KOPT-K1 (cell line): ENCODE measurements around the gene CAPN5.

Experiments
- H3K27ac ChIP-seq: fragments of 200-600 bp; sonication (generic); 2 replicates; pipeline ENCODE4 v1.5.1; 2016; ENCODE audit warnings: antibody characterized with exemption, mild to moderate bottlenecking, low read depth, low read length; ENCODE audit not compliant: poor library complexity, severe bottlenecking
- H3K36me3 ChIP-seq: fragments of 200-600 bp; sonication (generic); 2 replicates; pipeline ENCODE4 v1.5.1; 2017; ENCODE audit warnings: antibody characterized with exemption, mild to moderate bottlenecking, low read length, moderate library complexity; ENCODE audit not compliant: insufficient read depth
- H3K9me3 ChIP-seq: fragments of 200-600 bp; sonication (generic); 2 replicates; pipeline ENCODE4 v1.5.1; 2017; ENCODE audit warnings: antibody characterized with exemption, low read length, mild to moderate bottlenecking; ENCODE audit not compliant: insufficient read depth, poor library complexity, severe bottlenecking

CAPN5 gene

DNA sequence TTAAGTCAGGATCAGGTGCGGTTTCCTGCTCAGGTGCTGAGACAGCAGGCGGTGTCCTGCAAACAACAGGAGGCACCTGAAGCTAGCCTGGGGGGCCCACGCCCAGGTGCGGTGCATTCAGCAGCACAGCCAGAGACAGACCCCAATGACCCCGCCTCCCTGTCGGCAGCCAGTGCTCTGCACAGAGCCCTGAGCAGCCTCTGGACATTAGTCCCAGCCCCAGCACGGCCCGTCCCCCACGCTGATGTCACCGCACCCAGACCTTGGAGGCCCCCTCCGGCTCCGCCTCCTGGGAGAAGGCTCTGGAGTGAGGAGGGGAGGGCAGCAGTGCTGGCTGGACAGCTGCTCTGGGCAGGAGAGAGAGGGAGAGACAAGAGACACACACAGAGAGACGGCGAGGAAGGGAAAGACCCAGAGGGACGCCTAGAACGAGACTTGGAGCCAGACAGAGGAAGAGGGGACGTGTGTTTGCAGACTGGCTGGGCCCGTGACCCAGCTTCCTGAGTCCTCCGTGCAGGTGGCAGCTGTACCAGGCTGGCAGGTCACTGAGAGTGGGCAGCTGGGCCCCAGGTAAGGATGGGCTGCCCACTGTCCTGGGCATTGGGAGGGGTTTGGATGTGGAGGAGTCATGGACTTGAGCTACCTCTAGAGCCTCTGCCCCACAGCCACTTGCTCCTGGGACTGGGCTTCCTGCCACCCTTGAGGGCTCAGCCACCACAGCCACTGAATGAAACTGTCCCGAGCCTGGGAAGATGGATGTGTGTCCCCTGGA, 61.3 kb downstream of the CAPN5 start, which contains the start of gene MYO7A:
MYO7A (plus strand) TSS at position 327 of the 772 bp plus-strand sequence. CDS start 2,389 bp downstream, outside the sequence.
- H3K36me3 ChIP-seq: no peaks in the 10 kb centered on the region
- no peaks in the 10 kb centered on the region for H3K9me3 ChIP-seq
- no peak within 1 kb of the TSS for H3K27ac ChIP-seq

DNA sequence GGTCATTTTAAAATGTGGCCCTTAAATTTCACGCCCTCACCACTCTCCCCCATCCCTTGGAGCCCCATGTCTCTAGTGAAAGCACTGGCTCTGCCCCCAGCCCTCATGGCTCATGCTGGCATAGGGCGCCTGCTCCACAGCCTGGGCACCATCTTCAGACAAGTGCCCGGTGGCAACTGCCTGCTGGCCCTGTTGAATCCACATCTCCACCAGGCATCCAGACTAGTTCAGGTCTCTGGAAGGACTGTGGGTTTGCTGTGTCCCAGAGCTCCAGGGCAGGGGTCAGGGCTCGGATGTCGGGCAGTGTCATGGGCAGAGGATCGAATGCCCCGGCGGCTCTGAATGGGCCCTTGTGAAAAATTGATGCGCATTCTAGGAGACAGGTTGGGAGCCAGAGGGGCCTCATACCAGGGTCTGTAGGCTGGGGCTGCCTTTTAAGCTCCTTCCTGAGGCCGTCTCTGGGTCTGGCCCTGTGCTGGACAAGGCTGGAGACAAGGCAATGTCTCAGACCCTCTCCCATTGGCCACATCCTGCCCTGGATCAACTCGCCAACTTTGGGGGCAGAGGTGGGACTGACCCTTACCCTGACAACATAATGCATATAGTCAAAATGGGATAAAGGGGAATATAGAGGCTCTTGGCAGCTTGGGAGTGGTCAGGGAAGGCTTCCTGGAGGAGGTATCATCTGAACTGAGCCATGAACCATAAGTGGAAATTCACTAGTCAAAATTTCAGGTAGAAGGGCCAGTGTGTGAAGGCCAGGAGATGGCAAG, 62.5 kb downstream of the CAPN5 start:
- H3K36me3 ChIP-seq: no peaks in the 10 kb centered on the region
- no peak overlapping the region for H3K27ac ChIP-seq
- no peaks in the 10 kb centered on the region for H3K9me3 ChIP-seq

DNA sequence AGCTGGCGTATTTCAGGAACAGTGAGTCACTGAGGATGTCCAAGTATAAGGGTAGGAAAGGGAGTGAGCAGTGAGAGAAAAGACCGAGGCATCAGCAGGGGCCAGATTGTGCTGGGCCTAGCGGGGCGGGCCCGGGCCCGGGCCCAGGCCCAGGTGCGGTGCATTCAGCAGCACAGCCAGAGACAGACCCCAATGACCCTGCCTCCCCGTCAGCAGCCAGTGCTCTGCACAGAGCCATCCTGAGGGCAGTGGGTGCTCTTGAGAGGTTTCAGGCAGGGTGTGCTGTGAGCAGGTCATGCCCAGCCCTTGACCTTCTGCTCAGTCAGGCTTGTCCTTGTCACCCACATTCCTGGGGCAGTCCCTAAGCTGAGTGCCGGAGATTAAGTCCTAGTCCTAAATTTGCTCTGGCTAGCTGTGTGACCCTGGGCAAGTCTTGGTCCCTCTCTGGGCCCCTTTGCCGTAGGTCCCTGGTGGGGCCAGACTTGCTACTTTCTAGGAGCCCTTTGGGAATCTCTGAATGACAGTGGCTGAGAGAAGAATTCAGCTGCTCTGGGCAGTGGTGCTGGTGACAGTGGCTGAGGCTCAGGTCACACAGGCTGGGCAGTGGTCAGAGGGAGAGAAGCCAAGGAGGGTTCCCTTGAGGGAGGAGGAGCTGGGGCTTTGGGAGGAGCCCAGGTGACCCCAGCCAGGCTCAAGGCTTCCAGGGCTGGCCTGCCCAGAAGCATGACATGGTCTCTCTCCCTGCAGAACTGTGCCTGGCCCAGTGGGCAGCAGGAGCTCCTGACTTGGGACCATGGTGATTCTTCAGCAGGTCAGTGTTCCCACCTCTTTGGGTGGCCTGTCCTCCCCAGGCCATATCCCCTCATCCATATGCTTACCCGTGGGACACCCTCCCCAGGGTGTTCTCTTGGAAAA, 63.3 kb downstream of the CAPN5 start:
- no peaks in the 10 kb centered on the region for H3K36me3 ChIP-seq
- no peaks in the 10 kb centered on the region for H3K9me3 ChIP-seq
- no peak overlapping the region for H3K27ac ChIP-seq

DNA sequence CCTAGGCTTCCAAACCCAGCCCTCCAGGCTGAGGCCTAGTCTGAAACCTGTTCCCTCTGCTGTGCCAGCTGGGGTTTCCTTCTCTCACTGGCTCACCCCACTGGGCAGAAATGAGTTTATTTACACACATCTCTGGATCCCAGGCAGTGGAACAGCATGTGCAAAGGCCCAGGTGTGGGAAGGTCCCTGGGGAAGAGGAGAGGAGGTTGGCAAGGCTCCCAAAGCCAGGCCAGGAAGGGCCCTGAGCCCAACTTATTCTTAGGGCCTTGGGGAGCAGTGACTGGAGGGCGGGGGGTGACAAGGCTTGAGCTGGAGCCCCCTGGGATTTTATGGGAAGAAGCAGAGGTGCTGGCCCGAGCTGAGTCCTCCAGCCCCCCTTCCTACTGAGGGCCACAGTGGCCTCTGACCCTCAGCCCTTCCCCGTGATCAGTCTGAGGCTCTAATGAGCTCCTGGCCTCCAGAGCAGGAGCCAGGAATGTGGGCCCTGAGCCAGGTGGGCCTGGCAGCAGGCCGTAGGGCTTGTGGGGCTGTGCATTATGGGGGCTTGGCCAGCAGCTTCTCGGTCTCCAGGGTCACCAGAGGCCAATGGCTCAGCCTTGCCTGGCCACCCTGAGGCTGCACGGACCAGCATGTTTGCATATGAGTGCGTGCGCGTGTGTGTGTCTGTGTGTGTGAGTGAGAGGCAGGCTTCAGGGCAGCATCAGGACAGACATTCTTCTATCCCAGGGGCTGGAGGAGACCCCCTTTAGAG, 64.2 kb downstream of the CAPN5 start:
- H3K9me3 ChIP-seq: no peaks in the 10 kb centered on the region
- no peak overlapping the region for H3K27ac ChIP-seq

DNA sequence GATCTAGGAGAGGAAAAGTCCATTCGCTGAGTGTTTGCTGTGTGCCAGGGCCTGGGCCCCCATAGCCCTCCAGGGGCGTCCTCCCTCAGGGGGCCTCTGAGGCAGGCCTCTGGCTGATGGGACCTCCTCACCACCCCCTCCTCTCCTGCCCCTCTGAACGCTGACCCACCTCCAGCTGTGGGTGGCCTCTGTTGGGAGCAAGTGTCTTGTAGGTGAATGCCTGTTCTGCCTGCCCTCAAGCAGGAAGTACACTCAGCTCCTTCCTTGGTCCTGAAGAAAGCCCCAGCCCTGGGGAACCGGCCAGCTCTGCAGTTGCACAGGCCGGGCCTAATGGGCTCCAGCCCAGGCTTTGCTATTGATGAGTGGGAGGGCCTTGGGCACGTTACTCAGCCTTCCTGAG, 64.8 kb downstream of the CAPN5 start:
- no peak overlapping the region for H3K27ac ChIP-seq
- no peaks in the 10 kb centered on the region for H3K9me3 ChIP-seq
- H3K36me3 ChIP-seq: no peaks in the 10 kb centered on the region

More for the DNA sequence above, 64.2 kb downstream of the CAPN5 start:
- H3K36me3 ChIP-seq: no peaks in the 10 kb centered on the region

DNA sequence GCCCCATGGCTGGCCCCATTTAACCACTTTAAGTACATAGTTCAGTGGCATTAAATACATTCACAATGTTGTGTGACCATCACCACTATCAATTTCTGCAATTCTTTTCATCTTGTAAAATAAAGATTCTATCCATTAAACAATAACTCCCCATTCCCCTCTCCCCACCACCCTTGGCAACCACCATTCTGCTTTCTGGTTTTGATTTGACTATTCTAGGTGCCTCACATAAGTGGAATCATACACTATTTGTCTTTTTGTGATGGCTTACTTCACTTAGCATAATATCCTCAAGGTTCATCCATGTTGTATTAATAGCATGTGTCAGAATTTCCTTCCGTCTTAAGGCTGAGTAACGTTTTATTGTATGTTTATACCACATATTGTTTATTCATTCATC, 68.3 kb downstream of the CAPN5 start:
- no peaks in the 10 kb centered on the region for H3K36me3 ChIP-seq
- no peaks in the 10 kb centered on the region for H3K9me3 ChIP-seq

DNA sequence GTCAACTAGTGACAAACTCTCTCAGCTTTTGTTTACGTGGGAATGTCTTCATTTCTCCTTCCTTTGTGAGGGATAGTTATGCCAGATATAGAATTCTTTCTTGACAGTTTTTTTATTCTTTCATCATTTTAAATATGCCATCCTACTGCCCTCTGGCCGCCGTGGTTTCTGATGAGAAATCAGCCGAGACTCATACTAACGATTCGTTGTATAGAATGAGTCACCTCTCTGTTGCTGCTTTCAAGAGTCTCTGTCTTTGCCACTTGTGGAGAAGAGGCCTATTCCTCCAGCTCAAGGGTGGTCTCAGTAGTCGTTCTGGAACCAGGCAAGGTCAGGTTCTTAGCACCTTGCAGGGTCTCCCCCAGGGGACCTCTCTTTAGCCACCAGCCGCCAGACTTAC, 69.3 kb downstream of the CAPN5 start:
- no peaks in the 10 kb centered on the region for H3K36me3 ChIP-seq
- no peaks in the 10 kb centered on the region for H3K9me3 ChIP-seq
- H3K27ac ChIP-seq: no peak overlapping the region

More for the DNA sequence above, 68.3 kb downstream of the CAPN5 start:
- H3K27ac ChIP-seq: no peak overlapping the region

DNA sequence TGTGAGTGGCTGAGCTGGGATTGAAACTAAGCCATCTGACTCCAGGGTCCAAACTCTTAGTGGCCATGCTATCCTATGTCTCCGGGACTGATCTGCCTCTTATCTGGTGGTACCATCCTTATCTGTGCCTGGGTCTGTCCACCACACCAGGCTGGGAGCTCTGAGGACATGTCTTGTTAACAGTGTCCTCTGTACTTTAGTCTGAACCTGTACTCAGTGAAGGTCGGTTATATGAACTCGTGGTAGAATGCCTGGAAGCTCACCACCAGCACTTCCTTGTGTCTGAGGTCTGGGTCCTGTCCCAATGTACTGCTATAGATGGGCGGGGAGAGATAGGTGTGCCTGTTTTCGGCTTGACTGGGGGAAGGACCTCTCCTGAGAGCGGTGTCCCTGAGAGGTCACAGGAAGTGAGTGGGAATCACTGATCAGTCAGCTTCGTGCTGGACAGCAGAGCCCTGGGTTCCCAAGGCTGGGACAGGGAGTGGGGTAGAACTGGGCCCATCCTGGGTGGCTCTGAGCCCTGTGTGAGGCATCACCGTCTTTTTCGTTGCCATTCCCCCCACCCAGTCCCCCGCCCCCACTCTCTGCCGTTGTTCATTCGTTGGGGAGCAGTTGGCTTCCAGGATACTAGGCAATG, 70.1 kb downstream of the CAPN5 start:
- no peaks in the 10 kb centered on the region for H3K9me3 ChIP-seq
- no peaks in the 10 kb centered on the region for H3K36me3 ChIP-seq
- H3K27ac ChIP-seq: no peak overlapping the region

DNA sequence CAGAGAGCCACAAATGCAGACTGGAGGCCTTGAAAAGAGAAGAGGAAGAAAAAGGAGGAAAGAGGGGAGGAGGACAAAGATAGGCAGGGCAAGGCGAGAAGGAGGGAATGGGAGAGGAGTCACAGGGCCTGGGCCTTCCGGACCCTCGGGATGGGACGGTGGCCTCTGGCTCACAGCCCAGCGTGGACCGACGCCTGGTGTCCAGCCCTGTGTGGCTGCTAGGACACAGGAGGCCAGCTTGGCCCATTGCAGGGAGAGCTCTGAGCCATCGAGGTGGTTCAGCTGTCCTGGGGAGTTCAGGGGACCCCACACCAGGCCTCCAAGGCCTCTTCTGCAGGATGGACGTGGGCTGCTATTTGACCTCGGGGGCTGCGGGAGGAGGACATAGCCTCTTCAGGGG, 70.7 kb downstream of the CAPN5 start:
- H3K27ac ChIP-seq: no peak overlapping the region
- no peaks in the 10 kb centered on the region for H3K36me3 ChIP-seq
- no peaks in the 10 kb centered on the region for H3K9me3 ChIP-seq

DNA sequence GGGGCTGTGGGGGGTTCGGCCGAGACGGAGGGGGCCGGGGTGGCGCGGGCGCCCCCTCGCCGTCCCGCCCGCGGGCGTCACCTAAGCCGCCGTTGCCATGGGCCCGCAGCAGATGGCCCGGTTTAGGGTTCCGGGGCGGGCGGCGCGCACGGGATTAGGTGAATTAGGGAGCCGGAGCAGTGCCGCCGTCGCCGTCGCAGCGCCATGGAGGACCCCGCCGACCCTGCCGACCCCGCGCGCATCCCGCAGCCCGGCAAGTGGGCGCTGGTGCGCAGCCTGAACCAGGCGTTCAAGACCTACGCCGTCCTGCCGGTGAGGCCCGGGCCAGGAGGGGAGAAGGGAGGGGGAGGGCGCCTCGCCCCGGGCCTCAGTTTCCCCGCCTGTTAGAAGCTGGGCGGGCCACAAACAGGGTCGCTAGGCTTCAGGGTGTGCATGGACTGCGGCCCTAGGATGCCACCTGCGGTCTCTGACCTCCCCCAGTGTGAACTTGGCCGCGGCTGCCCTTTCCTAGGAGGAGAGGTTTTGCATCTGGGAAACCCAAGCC, 71.4 kb downstream of the CAPN5 start:
- no peaks in the 10 kb centered on the region for H3K36me3 ChIP-seq
- no peak overlapping the region for H3K27ac ChIP-seq
- H3K9me3 ChIP-seq: no peaks in the 10 kb centered on the region

DNA sequence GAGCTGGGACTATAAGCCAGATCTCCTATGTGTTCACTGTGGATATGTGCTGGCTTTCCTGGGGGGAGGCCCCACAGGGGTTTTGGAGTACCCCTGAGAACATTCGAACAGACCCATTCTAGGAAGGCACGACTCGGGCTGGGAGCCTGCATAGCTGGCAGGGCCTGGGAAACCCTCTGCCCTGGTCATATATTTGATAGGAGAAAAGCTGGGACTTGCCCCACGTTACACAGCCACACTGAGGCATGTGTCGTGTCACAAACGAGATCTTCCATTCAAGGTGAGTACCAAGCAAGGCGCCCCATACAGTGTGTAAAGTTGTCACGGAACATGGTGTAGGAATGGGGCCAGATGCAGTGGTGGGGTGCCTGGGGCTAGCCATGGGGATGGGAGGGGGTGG, 72.4 kb downstream of the CAPN5 start:
- Histone ChIP-seq H3K36me3 (no peaks in the 10 kb centered on the region), H3K9me3 (no peaks in the 10 kb centered on the region), H3K27ac (no peak overlapping the region)

DNA sequence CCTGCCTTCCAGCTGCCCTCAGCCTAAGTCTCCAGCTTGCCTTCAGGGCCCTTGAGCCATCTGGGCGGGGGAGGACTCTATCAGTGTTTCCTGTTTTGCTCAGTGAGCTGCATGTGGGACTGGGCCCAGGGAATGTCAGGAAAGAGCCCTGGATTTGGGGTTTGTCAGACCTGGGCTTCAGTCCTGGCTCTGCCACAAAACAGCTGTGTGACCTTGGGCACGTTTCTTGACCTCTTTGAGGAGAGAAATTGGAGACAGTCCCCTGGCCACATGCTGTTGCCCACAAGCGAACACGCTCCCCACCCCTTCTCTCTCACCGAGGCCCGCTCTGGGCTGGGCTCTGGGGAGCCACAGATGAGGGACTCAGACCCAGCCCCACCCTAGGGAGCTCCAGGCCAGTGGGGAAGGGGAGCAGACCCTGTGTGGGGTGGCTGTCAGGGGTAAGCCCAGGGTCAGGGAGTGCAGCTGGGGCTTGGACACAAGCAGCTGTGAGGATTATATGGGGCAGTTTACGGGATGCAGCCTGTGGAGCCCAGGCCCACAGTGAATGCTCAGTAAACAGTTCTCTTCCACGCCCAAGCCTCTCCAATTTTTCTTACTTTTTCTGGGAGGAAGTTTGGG, 73.6 kb downstream of the CAPN5 start:
- no peak overlapping the region for H3K27ac ChIP-seq
- no peaks in the 10 kb centered on the region for H3K36me3 ChIP-seq
- H3K9me3 ChIP-seq: no peaks in the 10 kb centered on the region

DNA sequence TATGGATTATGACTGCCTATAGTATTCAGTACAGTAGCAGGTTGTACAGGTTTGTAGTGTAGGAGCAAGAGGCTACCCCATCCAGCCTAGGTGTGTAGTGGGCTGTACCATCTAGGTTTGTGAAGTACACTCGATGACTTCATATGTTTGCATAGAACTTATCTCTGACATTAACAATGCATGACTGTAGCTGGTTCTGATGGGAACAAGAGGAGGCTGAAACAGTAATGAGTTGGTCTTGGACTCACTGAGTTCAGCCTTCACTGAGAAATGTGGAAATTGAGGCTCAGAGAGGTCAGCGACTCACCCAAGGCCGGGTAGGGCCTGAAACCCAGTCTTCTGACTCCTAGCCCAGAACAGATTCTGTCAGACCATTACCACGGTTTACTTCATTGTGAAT, 74.3 kb downstream of the CAPN5 start:
- H3K36me3 ChIP-seq: no peaks in the 10 kb centered on the region
- no peaks in the 10 kb centered on the region for H3K9me3 ChIP-seq
- H3K27ac ChIP-seq: no peak overlapping the region
